HepG2 (cell line): Measurements from ENCODE around the gene LYRM4. TPM values are rescaled to one million over a fixed set of nuclear protein-coding genes. Genes with fewer than 3 reads are reported as not detected.

ENCODE experiments used
- AKAP8 ChIP-seq: sonication (generic); formaldehyde crosslinking; IDR thresholded peaks from 2 replicates; pipeline ENCODE4 v1.5.1; 2020; ENCODE audit warnings: mild to moderate bottlenecking, missing genetic modification reagents
- ASH2L ChIP-seq: fragments of 300-600, 200-600 bp; sonication (generic); IDR thresholded peaks from 2 replicates; pipeline ENCODE4 v1.7.0; 2017; ENCODE audit warnings: low read depth, mild to moderate bottlenecking, moderate library complexity, mixed read lengths, low read length; ENCODE audit not compliant: insufficient read length
- ATAD3A ChIP-seq: sonication (generic); formaldehyde crosslinking; IDR thresholded peaks from 2 replicates; pipeline ENCODE4 v1.4.0; 2020; ENCODE audit warnings: missing genetic modification reagents
- FOXA1 ChIP-seq, 2 experiments: fragments of 450-650 bp in 1 of 2; sonication (generic) in 1 of 2; formaldehyde crosslinking in 1 of 2; IDR thresholded peaks; 2 replicates each; pipeline versions ENCODE4 v1.4.0 to v1.6.1; 2016 to 2020; ENCODE audit warnings: missing genetic modification reagents in 1 of 2
- HNRNPUL1 ChIP-seq: fragments of 200-400 bp; formaldehyde crosslinking; IDR thresholded peaks from 2 replicates; pipeline ENCODE4 v1.6.1; 2017; ENCODE audit warnings: low read depth, mild to moderate bottlenecking, low read length, moderate library complexity
- HOXA5 ChIP-seq: sonication (generic); formaldehyde crosslinking; IDR thresholded peaks from 2 replicates; pipeline ENCODE4 v1.4.0; 2020; ENCODE audit warnings: missing genetic modification reagents
- KAT8 ChIP-seq: IDR thresholded peaks from 2 replicates; pipeline ENCODE4 v1.6.1; 2016; ENCODE audit warnings: missing genetic modification reagents, missing compliant biosample characterization
- NFRKB ChIP-seq: fragments of 450-650 bp; IDR thresholded peaks from 2 replicates; pipeline ENCODE4 v1.6.1; 2017
- NR2F2 ChIP-seq: IDR thresholded peaks from 2 replicates; pipeline ENCODE4 v1.6.1; 2012; ENCODE audit warnings: low read depth, inconsistent platforms, borderline replicate concordance
- PAX8 ChIP-seq: sonication (generic); formaldehyde crosslinking; IDR thresholded peaks from 2 replicates; pipeline ENCODE4 v1.8.0; 2022; ENCODE audit warnings: mild to moderate bottlenecking, missing genetic modification reagents, borderline replicate concordance
- PLRG1 ChIP-seq: fragments of 450-650 bp; conservative IDR thresholded peaks from 2 replicates; pipeline ENCODE4 v1.6.1; 2016
- PTBP1 ChIP-seq: fragments of 200-400 bp; formaldehyde crosslinking; IDR thresholded peaks from 2 replicates; pipeline ENCODE4 v1.6.1; 2018; ENCODE audit warnings: low read length, low read depth; ENCODE audit not compliant: poor library complexity, severe bottlenecking
- RAD21 ChIP-seq: fragments of 450-650 bp; formaldehyde crosslinking; IDR thresholded peaks from 2 replicates; pipeline ENCODE4 v1.5.0; 2020; ENCODE audit warnings: mild to moderate bottlenecking
- REST ChIP-seq, 2 experiments: IDR thresholded peaks; 2 replicates each; pipeline ENCODE4 v1.6.1; 2011 to 2012; ENCODE audit warnings: low read length in 2 of 2, borderline replicate concordance in 1 of 2, low read depth in 1 of 2, mild to moderate bottlenecking in 1 of 2, moderate library complexity in 1 of 2
- RFXANK ChIP-seq: IDR thresholded peaks from 2 replicates; pipeline ENCODE4 v1.6.1; 2016
- SMARCC2 ChIP-seq: fragments of 450-650 bp; IDR thresholded peaks from 2 replicates; pipeline ENCODE4 v1.6.1; 2017; ENCODE audit warnings: antibody characterized with exemption, mild to moderate bottlenecking
- SUZ12 ChIP-seq: fragments of 150-350 bp; IDR thresholded peaks from 2 replicates; pipeline ENCODE4 v1.6.1; 2014; ENCODE audit warnings: low read depth, low read length
- TOE1 ChIP-seq: sonication (generic); formaldehyde crosslinking; IDR thresholded peaks from 2 replicates; pipeline ENCODE4 v1.4.0; 2020; ENCODE audit warnings: mild to moderate bottlenecking, missing genetic modification reagents
- ZBTB14 ChIP-seq: sonication (generic); formaldehyde crosslinking; IDR thresholded peaks from 2 replicates; pipeline ENCODE4 v1.4.0; 2020; ENCODE audit warnings: missing genetic modification reagents
- ZBTB38 ChIP-seq: sonication (generic); formaldehyde crosslinking; IDR thresholded peaks from 2 replicates; pipeline ENCODE4 v1.5.1; 2020; ENCODE audit warnings: mild to moderate bottlenecking, missing genetic modification reagents
- ZBTB46 ChIP-seq: sonication (generic); formaldehyde crosslinking; IDR thresholded peaks from 2 replicates; pipeline ENCODE4 v1.4.0; 2020; ENCODE audit warnings: mild to moderate bottlenecking, missing genetic modification reagents, borderline replicate concordance
- ZNF138 ChIP-seq: sonication (generic); formaldehyde crosslinking; IDR thresholded peaks from 2 replicates; pipeline ENCODE4 v1.5.0; 2020; ENCODE audit warnings: mild to moderate bottlenecking, low read depth, missing genetic modification reagents
- ZNF20 ChIP-seq: sonication (generic); formaldehyde crosslinking; IDR thresholded peaks from 2 replicates; pipeline ENCODE4 v1.4.0; 2020; ENCODE audit warnings: mild to moderate bottlenecking, moderate library complexity, missing genetic modification reagents
- ZNF205 ChIP-seq: IDR thresholded peaks from 2 replicates; pipeline ENCODE4 v1.6.1; 2018; ENCODE audit warnings: missing biosample characterization, missing genetic modification reagents
- ZNF274 ChIP-seq: sonication (generic); formaldehyde crosslinking; IDR thresholded peaks from 2 replicates; pipeline ENCODE4 v1.5.1; 2020; ENCODE audit warnings: mild to moderate bottlenecking, missing genetic modification reagents
- ZNF33B ChIP-seq: sonication (generic); formaldehyde crosslinking; IDR thresholded peaks from 2 replicates; pipeline ENCODE4 v1.5.1; 2020; ENCODE audit warnings: mild to moderate bottlenecking, missing genetic modification reagents
- ZNF670 ChIP-seq: sonication (generic); formaldehyde crosslinking; IDR thresholded peaks from 2 replicates; pipeline ENCODE4 v1.8.0; 2022; ENCODE audit warnings: mild to moderate bottlenecking, missing genetic modification reagents, borderline replicate concordance
- polyA plus RNA-seq, 8 experiments: library from polyadenylated mRNA; depleted of rRNA in 3 of 8; stranded (reverse) in 7 of 8; unstranded in 1 of 8; fragments of >200 nt; fragmentation: Illumina TruSeq in 4 of 8; extraction: Trizol in 4 of 8; gene quantifications; 2 replicates each; pipeline versions ENCODE4 v1.2.1 to v1.2.3, GENCODE V29; 2011 to 2016; ENCODE audit warnings: low read depth in 4 of 8, missing spikeins in 1 of 8, mixed read lengths in 1 of 8; ENCODE audit not compliant: insufficient read depth in 1 of 8
- total RNA-seq, 5 experiments: library from RNA; depleted of rRNA; stranded (reverse); fragments of >200 nt; fragmentation: Illumina TruSeq; extraction: Trizol; gene quantifications; 2 replicates each; pipeline ENCODE4 v1.2.3, GENCODE V29; 2016; ENCODE audit warnings: low read depth in 1 of 5

Gene LYRM4
- total and polyA plus RNA-seq, 2 of the 13 experiments (the other 11 are each of a cell fraction or from before 2014, with no cell fraction given), result 64.6 to 67.5 TPM

DNA sequence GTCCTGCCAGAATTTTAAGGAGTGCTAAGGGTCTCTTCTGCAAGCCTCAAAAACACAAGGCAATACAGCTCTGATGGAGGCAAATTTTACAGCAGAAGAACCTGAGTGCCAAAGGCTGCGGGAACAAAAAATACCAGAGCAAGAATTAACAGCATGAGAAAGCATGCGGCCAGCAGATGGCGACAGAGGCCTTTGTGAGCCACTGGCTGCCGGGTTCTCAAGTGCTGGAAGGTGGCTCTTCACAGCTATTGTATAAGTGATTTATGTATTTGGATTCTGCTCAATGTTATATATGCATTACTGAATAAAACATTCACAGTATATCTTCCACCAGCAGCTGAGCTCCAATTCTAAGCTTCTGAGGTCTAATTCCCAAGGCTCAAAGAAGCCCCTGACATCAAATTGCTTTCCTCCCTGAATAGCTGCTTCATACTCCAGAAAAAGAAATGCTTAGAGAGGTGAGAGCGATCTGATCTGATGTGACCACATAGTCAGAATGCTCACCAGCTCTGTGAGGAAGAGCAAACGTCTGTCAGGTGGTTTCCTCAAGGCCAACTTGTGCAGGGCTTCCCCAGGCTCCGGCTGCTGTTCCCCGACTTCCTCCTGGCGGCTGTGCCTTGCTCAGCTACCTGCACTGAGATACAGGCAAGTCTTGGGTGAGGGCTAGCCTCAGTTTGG is 117.0 kb downstream of the LYRM4 start (continued):
- TF ChIP-seq SUZ12, result no peak
- TF ChIP-seq NR2F2, result no peak
- TF ChIP-seq ZNF274, result no peak
- TF ChIP-seq RFXANK (CRISPR knock-in tag), result peak; percentile 80; the same call in 1 of the 2 replicates
- peak; percentile 24; the same call in 1 of the 2 replicates for TF ChIP-seq ZNF205 (CRISPR knock-in tag)
- TF ChIP-seq PLRG1, result no peak
- peak; percentile 92 for TF ChIP-seq RAD21 (CRISPR knock-in tag)
- TF ChIP-seq PAX8 (CRISPR knock-in tag), result no peak
- no peak for TF ChIP-seq ZNF670 (CRISPR knock-in tag)
- TF ChIP-seq FOXA1 (IDR thresholded peaks at IDR 0.05), result no peak
- no peak for TF ChIP-seq FOXA1 (CRISPR knock-in tag; IDR thresholded peaks at IDR 0.05)
- no peak for TF ChIP-seq ATAD3A
- no peak for TF ChIP-seq ZBTB38
- TF ChIP-seq KAT8 (CRISPR knock-in tag), result peak; percentile 60; the same call in 1 of the 2 replicates
- TF ChIP-seq ASH2L, result no peak
- TF ChIP-seq PTBP1, result no peak
- TF ChIP-seq ZNF20 (CRISPR knock-in tag), result no peak
- TF ChIP-seq ZNF33B (CRISPR knock-in tag), result no peak
- no peak for TF ChIP-seq HOXA5 (CRISPR knock-in tag)
- no peak for TF ChIP-seq SMARCC2
- TF ChIP-seq NFRKB, result no peak
- TF ChIP-seq ZBTB14, result no peak
- TF ChIP-seq ZNF138 (CRISPR knock-in tag), result no peak
- no peak for TF ChIP-seq ZBTB46 (CRISPR knock-in tag)
- TF ChIP-seq AKAP8, result 0 out of 2 replicates have a peak, but pooled peaks have one; percentile 13
- no peak for TF ChIP-seq REST (IDR thresholded peaks at IDR 0.05; ENCODE audit: borderline replicate concordance in 1 of 2, low read depth in 1 of 2, low read length in 2 of 2)
- no peak for TF ChIP-seq TOE1
- TF ChIP-seq HNRNPUL1, result no peak
